ENCODE measurements around the gene TAL2. TPM values are rescaled to one million over a fixed set of nuclear protein-coding genes. Genes with fewer than 3 reads are reported as not detected.

TAL2 gene
- total RNA-seq, 1 experiment from 2014 or later, result not detected

- in situ Hi-C loops (cut with HindIII; ENCODE audit: low pct_unique_long_range_greater_than_20kb, low sequenced_read_pairs), result no loop called here
- ChIA-PET CTCF (no interaction called here), POLR2A (no interaction called here)
- H3K9me3 ChIP-seq (ENCODE audit: control insufficient read depth, insufficient read depth, low read depth, low read length), result no peaks in the 10 kb centered on the region
- ATAC-seq (no peak), DNase-seq (ENCODE audit: low read depth, low spot score) (no peak)
- no peaks in the 10 kb centered on the region for H3K27me3 ChIP-seq (ENCODE audit: control insufficient read depth, insufficient read depth, low read length)
- no peaks in the 10 kb centered on the region for H3K36me3 ChIP-seq (ENCODE audit: control insufficient read depth, insufficient read depth, low read length)
- no peak overlapping the region for H3K4me3 ChIP-seq (ENCODE audit: low read depth in 2 of 2, low read length in 2 of 2)
- no peaks in the 10 kb centered on the region for H3K4me1 ChIP-seq (ENCODE audit: control insufficient read depth, insufficient read depth, low read length)
- intact Hi-C loops (cut with micrococcal nuclease; ENCODE audit: unreplicated experiment), result no loop called here
- no peak overlapping the region for H3K27ac ChIP-seq (ENCODE audit: low read length)
- BruUV-seq (replicated peaks), result no TSS peak
- TF ChIP-seq, protein P1, sequence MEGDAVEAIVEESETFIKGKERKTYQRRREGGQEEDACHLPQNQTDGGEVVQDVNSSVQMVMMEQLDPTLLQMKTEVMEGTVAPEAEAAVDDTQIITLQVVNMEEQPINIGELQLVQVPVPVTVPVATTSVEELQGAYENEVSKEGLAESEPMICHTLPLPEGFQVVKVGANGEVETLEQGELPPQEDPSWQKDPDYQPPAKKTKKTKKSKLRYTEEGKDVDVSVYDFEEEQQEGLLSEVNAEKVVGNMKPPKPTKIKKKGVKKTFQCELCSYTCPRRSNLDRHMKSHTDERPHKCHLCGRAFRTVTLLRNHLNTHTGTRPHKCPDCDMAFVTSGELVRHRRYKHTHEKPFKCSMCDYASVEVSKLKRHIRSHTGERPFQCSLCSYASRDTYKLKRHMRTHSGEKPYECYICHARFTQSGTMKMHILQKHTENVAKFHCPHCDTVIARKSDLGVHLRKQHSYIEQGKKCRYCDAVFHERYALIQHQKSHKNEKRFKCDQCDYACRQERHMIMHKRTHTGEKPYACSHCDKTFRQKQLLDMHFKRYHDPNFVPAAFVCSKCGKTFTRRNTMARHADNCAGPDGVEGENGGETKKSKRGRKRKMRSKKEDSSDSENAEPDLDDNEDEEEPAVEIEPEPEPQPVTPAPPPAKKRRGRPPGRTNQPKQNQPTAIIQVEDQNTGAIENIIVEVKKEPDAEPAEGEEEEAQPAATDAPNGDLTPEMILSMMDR (IDR thresholded peaks at IDR 0.05), result no peak
- TF ChIP-seq POLR2AphosphoS5 (IDR thresholded peaks at IDR 0.05; ENCODE audit: low read depth, low read length) (no peak), SIN3A (IDR thresholded peaks at IDR 0.05; ENCODE audit: borderline replicate concordance, insufficient read depth, low read depth, low read length) (no peak), TCF7L2 (IDR thresholded peaks at IDR 0.05; ENCODE audit: low read depth, low read length) (no peak)
- TF ChIP-seq, protein P2, sequence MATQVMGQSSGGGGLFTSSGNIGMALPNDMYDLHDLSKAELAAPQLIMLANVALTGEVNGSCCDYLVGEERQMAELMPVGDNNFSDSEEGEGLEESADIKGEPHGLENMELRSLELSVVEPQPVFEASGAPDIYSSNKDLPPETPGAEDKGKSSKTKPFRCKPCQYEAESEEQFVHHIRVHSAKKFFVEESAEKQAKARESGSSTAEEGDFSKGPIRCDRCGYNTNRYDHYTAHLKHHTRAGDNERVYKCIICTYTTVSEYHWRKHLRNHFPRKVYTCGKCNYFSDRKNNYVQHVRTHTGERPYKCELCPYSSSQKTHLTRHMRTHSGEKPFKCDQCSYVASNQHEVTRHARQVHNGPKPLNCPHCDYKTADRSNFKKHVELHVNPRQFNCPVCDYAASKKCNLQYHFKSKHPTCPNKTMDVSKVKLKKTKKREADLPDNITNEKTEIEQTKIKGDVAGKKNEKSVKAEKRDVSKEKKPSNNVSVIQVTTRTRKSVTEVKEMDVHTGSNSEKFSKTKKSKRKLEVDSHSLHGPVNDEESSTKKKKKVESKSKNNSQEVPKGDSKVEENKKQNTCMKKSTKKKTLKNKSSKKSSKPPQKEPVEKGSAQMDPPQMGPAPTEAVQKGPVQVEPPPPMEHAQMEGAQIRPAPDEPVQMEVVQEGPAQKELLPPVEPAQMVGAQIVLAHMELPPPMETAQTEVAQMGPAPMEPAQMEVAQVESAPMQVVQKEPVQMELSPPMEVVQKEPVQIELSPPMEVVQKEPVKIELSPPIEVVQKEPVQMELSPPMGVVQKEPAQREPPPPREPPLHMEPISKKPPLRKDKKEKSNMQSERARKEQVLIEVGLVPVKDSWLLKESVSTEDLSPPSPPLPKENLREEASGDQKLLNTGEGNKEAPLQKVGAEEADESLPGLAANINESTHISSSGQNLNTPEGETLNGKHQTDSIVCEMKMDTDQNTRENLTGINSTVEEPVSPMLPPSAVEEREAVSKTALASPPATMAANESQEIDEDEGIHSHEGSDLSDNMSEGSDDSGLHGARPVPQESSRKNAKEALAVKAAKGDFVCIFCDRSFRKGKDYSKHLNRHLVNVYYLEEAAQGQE (IDR thresholded peaks at IDR 0.05; ENCODE audit: insufficient read depth in 1 of 2, low read depth in 2 of 2, low read length in 1 of 2), result no peak
Measured at GRCh38 chr9:105625088-105625487, 37.2 kb upstream of the TAL2 start.

DNA sequence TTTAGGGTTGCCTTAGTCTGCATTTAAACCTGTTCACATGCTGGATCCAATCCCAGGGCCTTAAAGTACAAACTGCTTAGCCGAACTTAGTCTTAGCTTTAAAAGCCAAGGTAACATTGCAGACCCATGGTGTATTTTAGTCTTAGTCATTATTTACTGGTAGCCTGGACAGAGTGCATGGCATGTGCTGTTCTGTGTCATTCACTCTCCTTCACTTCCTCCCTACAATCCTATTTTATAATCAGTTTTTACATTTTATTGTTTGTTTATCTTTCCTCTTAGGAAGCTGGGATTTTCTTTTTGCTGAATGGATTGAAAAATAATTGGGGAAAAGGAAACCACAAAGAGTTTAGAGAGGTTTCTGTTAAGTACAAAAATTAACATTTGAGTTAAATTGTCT lies 29.4 kb upstream of the TAL2 start:
- POLR2A ChIA-PET, result no interaction called here
- BruUV-seq (replicated peaks), result no TSS peak
- Histone ChIP-seq H3K27ac (ENCODE audit: low read length) (no peak overlapping the region), H3K27me3 (ENCODE audit: control insufficient read depth, insufficient read depth, low read length) (no peaks in the 10 kb centered on the region), H3K36me3 (ENCODE audit: control insufficient read depth, insufficient read depth, low read length) (no peaks in the 10 kb centered on the region), H3K4me3 (ENCODE audit: low read depth in 2 of 2, low read length in 2 of 2) (no peak overlapping the region), H3K4me1 (ENCODE audit: control insufficient read depth, insufficient read depth, low read length) (no peaks in the 10 kb centered on the region), H3K9me3 (ENCODE audit: control insufficient read depth, insufficient read depth, low read depth, low read length) (no peaks in the 10 kb centered on the region)
- TF ChIP-seq TCF7L2 (IDR thresholded peaks at IDR 0.05; ENCODE audit: low read depth, low read length), result no peak
- TF ChIP-seq, protein P2 (IDR thresholded peaks at IDR 0.05; ENCODE audit: insufficient read depth in 1 of 2, low read depth in 2 of 2, low read length in 1 of 2), result no peak
- TF ChIP-seq, protein P1 (IDR thresholded peaks at IDR 0.05), result no peak
- CTCF ChIA-PET, result no interaction called here
- no peak for DNase-seq (ENCODE audit: low read depth, low spot score)
- intact Hi-C loops (cut with micrococcal nuclease; ENCODE audit: unreplicated experiment) (no loop called here), in situ Hi-C loops (cut with HindIII; ENCODE audit: low pct_unique_long_range_greater_than_20kb, low sequenced_read_pairs) (no loop called here)
- no peak for ATAC-seq

All from Panc1 (cell line).